GM18505 (cell line): ENCODE measurements around the gene GNAI2.
"Not testable (repeated sequence)": the region's sequence is repeated elsewhere in the genome, so short reads cannot be mapped to it uniquely, and the experiment has no call there.

Experiments used
- ATAC-seq: cut with Tn5 transposase; IDR thresholded peaks from one replicate; pipeline ENCODE4 v1.9.1; 2021; ENCODE audit not compliant: unreplicated experiment
- POLR2A ChIP-seq: IDR thresholded peaks from 4 replicates; pipeline ENCODE4 v1.6.1; 2011; ENCODE audit warnings: borderline replicate concordance; ENCODE audit not compliant: insufficient read depth, insufficient read length; ENCODE audit errors: extremely low read depth

GNAI2 gene

GRCh38 chr3:50275141-50275995, 39.4 kb downstream of the GNAI2 start:
- TF ChIP-seq POLR2A, result no peak
- ATAC-seq, result no peak

DNA sequence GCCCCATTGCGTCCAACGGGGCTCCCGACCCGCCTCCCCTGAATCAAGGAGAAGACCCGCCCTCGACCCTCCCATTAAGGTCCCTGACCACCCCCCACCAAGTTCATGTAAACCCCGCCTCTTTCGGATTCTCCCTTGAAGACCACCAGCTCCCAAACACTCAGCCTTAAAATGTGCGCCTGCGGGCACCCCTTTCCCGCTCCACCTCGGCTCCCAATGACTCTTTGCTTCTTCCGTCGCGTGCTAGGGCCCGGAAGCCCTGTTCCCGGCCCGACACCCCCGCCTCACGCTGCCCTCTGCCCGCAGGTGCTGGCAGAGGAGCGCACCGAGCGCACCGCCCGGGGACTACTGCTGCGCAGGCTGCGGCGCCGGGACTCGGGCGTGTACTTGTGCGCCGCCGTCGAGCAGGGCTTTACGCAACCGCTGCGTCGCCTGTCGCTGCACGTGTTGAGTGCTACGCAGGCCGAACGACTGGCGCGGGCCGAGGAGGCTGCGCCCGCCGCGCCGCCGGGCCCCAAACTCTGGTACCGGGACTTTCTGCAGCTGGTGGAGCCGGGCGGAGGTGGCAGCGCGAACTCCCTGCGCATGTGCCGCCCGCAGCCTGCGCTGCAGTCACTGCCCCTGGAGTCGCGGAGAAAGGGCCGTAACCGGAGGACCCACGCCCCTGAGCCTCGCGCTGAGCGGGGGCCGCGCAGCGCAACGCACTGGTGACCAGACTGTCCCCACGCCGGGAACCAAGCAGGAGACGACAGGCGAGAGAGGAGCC, 40.2 kb downstream of the GNAI2 start:
- TF ChIP-seq POLR2A, result no peak
- ATAC-seq, result no peak

- no peak for ATAC-seq
- TF ChIP-seq POLR2A, result no peak
Measured at GRCh38 chr3:50276762-50277101, 40.7 kb downstream of the GNAI2 start.

DNA sequence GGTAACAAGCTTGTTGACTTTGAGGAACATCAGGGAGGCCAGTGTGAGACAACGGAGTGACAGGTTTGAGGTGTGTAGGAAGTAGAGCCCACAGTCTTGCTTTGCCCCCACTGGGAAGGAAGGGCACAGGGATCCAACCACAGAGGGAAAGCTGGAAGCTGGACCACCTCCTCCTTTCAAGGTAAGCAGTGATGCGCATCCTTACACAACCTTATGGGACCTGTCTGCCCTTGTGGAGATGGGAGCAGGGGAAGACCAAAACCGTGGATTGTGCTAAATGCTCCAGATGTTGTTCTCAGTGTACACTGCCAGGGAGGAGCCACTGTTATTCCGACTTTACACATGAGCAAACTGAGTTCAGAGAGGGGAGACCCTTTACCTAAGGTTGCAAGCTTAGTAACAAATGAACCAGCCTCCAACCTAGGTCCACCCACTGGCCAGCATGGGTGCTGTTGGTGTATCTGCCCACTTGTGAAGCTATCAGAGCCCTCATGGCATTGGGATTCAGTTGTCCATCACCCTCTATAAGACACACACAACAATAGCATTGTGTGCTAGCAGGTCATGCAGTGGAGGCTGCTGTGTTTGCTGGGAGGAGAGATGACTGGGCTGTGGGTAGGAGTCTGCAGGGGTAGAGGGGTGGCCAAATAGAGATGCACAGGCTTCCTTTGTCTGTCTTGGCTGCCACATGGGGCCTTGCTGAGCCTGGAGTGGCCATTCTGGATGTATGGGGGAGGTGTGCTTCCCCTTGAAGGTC, 42.3 kb downstream of the GNAI2 start:
- no peak for TF ChIP-seq POLR2A
- no peak for ATAC-seq

GRCh38 chr3:50278880-50279224, 42.8 kb downstream of the GNAI2 start, which contains the start of gene LSMEM2:
Gene LSMEM2, plus strand, starts transcription at chr3:50279087. Its CDS starts 27 bp downstream, at chr3:50279114.
- ATAC-seq, result no peak
- no peak for TF ChIP-seq POLR2A

GRCh38 chr3:50279255-50280016, 43.4 kb downstream of the GNAI2 start:
- no peak for ATAC-seq
- TF ChIP-seq POLR2A, result no peak

GRCh38 chr3:50284121-50284520, 48.1 kb downstream of the GNAI2 start:
- ATAC-seq, result not testable (repeated sequence)

- TF ChIP-seq POLR2A, result no peak
- ATAC-seq, result no peak
Measured at GRCh38 chr3:50286322-50287227, 50.6 kb downstream of the GNAI2 start.

- ATAC-seq, result no peak
Measured at GRCh38 chr3:50287262-50287661, 51.3 kb downstream of the GNAI2 start.

DNA sequence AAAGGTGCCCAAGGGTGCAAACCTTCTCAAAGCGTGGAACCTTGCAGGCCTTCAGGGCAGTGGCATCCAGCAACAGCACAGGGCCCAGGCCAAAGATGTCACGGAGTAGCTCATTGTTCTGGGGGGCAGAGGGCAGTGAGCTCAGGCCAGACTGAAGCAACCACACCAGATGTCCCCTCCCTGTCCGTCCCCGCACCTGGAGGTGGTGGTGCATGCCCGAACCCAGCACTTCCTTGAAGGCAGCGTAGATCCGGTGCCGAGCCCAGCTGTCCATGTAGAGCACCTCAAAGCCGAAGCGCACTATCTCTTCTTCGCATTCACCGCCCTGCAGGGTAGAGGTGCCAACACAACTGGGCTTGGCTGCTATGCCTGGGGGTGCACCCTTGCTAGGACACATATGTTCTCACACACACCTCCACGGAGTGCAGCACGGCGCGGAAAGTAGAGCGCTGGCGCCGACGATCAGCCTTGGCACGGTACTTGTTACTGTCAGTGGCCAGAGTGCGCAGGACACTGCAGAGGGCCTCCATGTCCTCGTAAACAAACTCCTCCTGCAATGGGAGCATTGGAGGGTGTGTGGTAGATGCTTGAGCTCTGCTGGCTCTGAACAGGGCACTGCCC, 52.5 kb downstream of the GNAI2 start:
- ATAC-seq, result no peak
- no peak for TF ChIP-seq POLR2A

More at GRCh38 chr3:50287262-50287661, 51.3 kb downstream of the GNAI2 start:
- TF ChIP-seq POLR2A, result no peak

DNA sequence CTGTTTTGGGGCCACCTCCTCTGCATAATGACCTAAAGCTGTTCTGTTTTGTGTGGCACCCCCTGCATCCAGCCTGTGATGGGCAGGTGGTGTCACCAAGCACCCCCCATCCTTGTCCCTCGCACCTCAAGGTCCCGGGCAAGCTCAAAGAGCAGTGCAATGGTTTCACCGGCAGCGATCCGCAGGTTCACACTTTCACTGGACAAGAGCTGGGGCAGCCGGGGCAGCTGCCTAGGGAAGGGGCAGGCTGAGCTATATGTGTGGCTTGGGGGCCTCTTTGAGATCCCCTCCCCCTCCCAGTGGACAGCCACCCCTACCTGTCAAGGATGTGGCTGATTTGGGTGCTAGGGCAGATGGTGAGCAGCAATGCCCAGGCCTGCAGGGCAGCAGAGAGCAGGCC, 53.1 kb downstream of the GNAI2 start:
- no peak for ATAC-seq

More for the DNA sequence above, 53.1 kb downstream of the GNAI2 start:
- TF ChIP-seq POLR2A, result no peak
